HepG2 (cell line): ENCODE measurements around the gene GMEB2. TPM values are rescaled to one million over a fixed set of nuclear protein-coding genes. Genes with fewer than 3 reads are reported as not detected.

Experiments
- ATF4 ChIP-seq, 2 experiments: fragments of 450-650 bp in 1 of 2; sonication (generic) in 1 of 2; formaldehyde crosslinking; IDR thresholded peaks; 2 replicates each; pipeline versions ENCODE4 v1.5.0 to v1.8.0; 2020 to 2022; ENCODE audit warnings: mild to moderate bottlenecking in 1 of 2, missing genetic modification reagents in 1 of 2
- ATF6 ChIP-seq: sonication (generic); formaldehyde crosslinking; conservative IDR thresholded peaks from 2 replicates; pipeline ENCODE4 v1.4.0; 2020; ENCODE audit warnings: missing genetic modification reagents
- CEBPG ChIP-seq: IDR thresholded peaks from 2 replicates; pipeline ENCODE4 v1.6.1; 2016
- ELF1 ChIP-seq: sonication (generic); formaldehyde crosslinking; IDR thresholded peaks from 2 replicates; pipeline ENCODE4 v1.4.0; 2020; ENCODE audit warnings: missing genetic modification reagents
- ETV5 ChIP-seq: IDR thresholded peaks from 2 replicates; pipeline ENCODE4 v1.6.1; 2018; ENCODE audit warnings: missing biosample characterization, missing genetic modification reagents, inconsistent platforms, borderline replicate concordance
- FOXA1 ChIP-seq, 2 experiments: fragments of 450-650 bp in 1 of 2; sonication (generic) in 1 of 2; formaldehyde crosslinking in 1 of 2; IDR thresholded peaks; 2 replicates each; pipeline versions ENCODE4 v1.4.0 to v1.6.1; 2016 to 2020; ENCODE audit warnings: missing genetic modification reagents in 1 of 2
- FOXO1 ChIP-seq: sonication (generic); formaldehyde crosslinking; IDR thresholded peaks from 2 replicates; pipeline ENCODE4 v1.4.0; 2020; ENCODE audit warnings: missing genetic modification reagents
- HDAC2 ChIP-seq: sonication (generic); formaldehyde crosslinking; IDR thresholded peaks from 2 replicates; pipeline ENCODE4 v1.4.0; 2020; ENCODE audit warnings: missing genetic modification reagents
- KDM4B ChIP-seq: sonication (generic); formaldehyde crosslinking; IDR thresholded peaks from 2 replicates; pipeline ENCODE4 v1.4.0; 2020; ENCODE audit warnings: missing genetic modification reagents
- KLF15 ChIP-seq: sonication (generic); formaldehyde crosslinking; IDR thresholded peaks from 2 replicates; pipeline ENCODE4 v1.8.1; 2023; ENCODE audit warnings: borderline replicate concordance, mild to moderate bottlenecking, inconsistent platforms, missing genetic modification reagents, mixed read lengths
- MAF1 ChIP-seq: sonication (generic); formaldehyde crosslinking; IDR thresholded peaks from 2 replicates; pipeline ENCODE4 v1.5.0; 2020; ENCODE audit warnings: missing genetic modification reagents, borderline replicate concordance
- NCOR1 ChIP-seq: fragments of 200-600 bp; sonication (generic); IDR thresholded peaks from 2 replicates; pipeline ENCODE4 v1.7.0; 2017; ENCODE audit warnings: antibody characterized with exemption, low read length, borderline replicate concordance
- NR2F6 ChIP-seq, 2 experiments: IDR thresholded peaks; 2 replicates each; pipeline ENCODE4 v1.6.1; 2016; ENCODE audit warnings: antibody characterized with exemption in 1 of 2, mild to moderate bottlenecking in 1 of 2
- PCBP2 ChIP-seq: fragments of 200-400 bp; formaldehyde crosslinking; optimal IDR thresholded peaks from 2 replicates; pipeline ENCODE3; 2018; ENCODE audit warnings: low read length, low read depth; ENCODE audit not compliant: poor library complexity, severe bottlenecking
- POGK ChIP-seq: sonication (generic); formaldehyde crosslinking; conservative IDR thresholded peaks from 2 replicates; pipeline ENCODE4 v1.8.0; 2022; ENCODE audit warnings: mild to moderate bottlenecking, moderate library complexity, missing genetic modification reagents
- SNRNP70 ChIP-seq: fragments of 200-400 bp; formaldehyde crosslinking; IDR thresholded peaks from 2 replicates; pipeline ENCODE4 v1.6.1; 2017; ENCODE audit warnings: mild to moderate bottlenecking, low read depth, low read length, moderate library complexity
- SYNCRIP ChIP-seq: fragments of 200-400 bp; formaldehyde crosslinking; IDR thresholded peaks from 2 replicates; pipeline ENCODE4 v1.6.1; 2018; ENCODE audit warnings: mild to moderate bottlenecking, low read depth, low read length; ENCODE audit not compliant: insufficient read depth
- TAF1 ChIP-seq: sonication (generic); formaldehyde crosslinking; IDR thresholded peaks from 2 replicates; pipeline ENCODE4 v1.4.0; 2020; ENCODE audit warnings: missing genetic modification reagents
- WIZ ChIP-seq: sonication (generic); formaldehyde crosslinking; IDR thresholded peaks from 2 replicates; pipeline ENCODE4 v1.5.1; 2020; ENCODE audit warnings: mild to moderate bottlenecking, missing genetic modification reagents
- ZFP36L2 ChIP-seq: sonication (generic); formaldehyde crosslinking; IDR thresholded peaks from 2 replicates; pipeline ENCODE4 v1.4.0; 2020; ENCODE audit warnings: missing genetic modification reagents
- ZMAT5 ChIP-seq: sonication (generic); formaldehyde crosslinking; IDR thresholded peaks from 2 replicates; pipeline ENCODE4 v1.5.0; 2020; ENCODE audit warnings: mild to moderate bottlenecking, low read depth, missing genetic modification reagents, borderline replicate concordance
- ZNF136 ChIP-seq: sonication (generic); formaldehyde crosslinking; IDR thresholded peaks from 2 replicates; pipeline ENCODE4 v1.8.1; 2022; ENCODE audit warnings: low read depth, mild to moderate bottlenecking, moderate library complexity, missing genetic modification reagents
- ZNF331 ChIP-seq: sonication (generic); formaldehyde crosslinking; IDR thresholded peaks from 2 replicates; pipeline ENCODE4 v1.4.0; 2020; ENCODE audit warnings: missing genetic modification reagents
- ZNF839 ChIP-seq: sonication (generic); formaldehyde crosslinking; IDR thresholded peaks from 2 replicates; pipeline ENCODE4 v1.4.0; 2020; ENCODE audit warnings: missing genetic modification reagents, mild to moderate bottlenecking, borderline replicate concordance
- ZNF879 ChIP-seq: sonication (generic); formaldehyde crosslinking; IDR thresholded peaks from 2 replicates; pipeline ENCODE4 v1.8.1; 2023; ENCODE audit warnings: missing genetic modification reagents
- ZSCAN30 ChIP-seq: sonication (generic); formaldehyde crosslinking; IDR thresholded peaks from 2 replicates; pipeline ENCODE4 v1.5.0; 2020; ENCODE audit warnings: mild to moderate bottlenecking, missing genetic modification reagents
- polyA plus RNA-seq, 8 experiments: library from polyadenylated mRNA; depleted of rRNA in 3 of 8; stranded (reverse) in 7 of 8; unstranded in 1 of 8; fragments of >200 nt; fragmentation: Illumina TruSeq in 4 of 8; extraction: Trizol in 4 of 8; gene quantifications; 2 replicates each; pipeline versions ENCODE4 v1.2.1 to v1.2.3, GENCODE V29; 2011 to 2016; ENCODE audit warnings: low read depth in 4 of 8, missing spikeins in 1 of 8, mixed read lengths in 1 of 8; ENCODE audit not compliant: insufficient read depth in 1 of 8
- total RNA-seq, 5 experiments: library from RNA; depleted of rRNA; stranded (reverse); fragments of >200 nt; fragmentation: Illumina TruSeq; extraction: Trizol; gene quantifications; 2 replicates each; pipeline ENCODE4 v1.2.3, GENCODE V29; 2016; ENCODE audit warnings: low read depth in 1 of 5

The GMEB2 gene
- total and polyA plus RNA-seq, 2 of the 13 experiments (the other 11 are each of a cell fraction or from before 2014, with no cell fraction given): 10.6 to 12.4 TPM

GRCh38 chr20:63641792-63642523 is 15.1 kb upstream of the GMEB2 start (continued):
- TF ChIP-seq ATF4 (CRISPR knock-in tag; IDR thresholded peaks at IDR 0.05): no peak
- no peak for TF ChIP-seq ZNF839
- TF ChIP-seq TAF1 (CRISPR knock-in tag): peak; percentile 74
- no peak for TF ChIP-seq ZMAT5 (CRISPR knock-in tag)
- TF ChIP-seq WIZ (CRISPR knock-in tag): peak; percentile 75; the same call in 1 of the 2 replicates
- TF ChIP-seq ZNF331 (CRISPR knock-in tag): peak; percentile 81
- no peak for TF ChIP-seq NR2F6 (IDR thresholded peaks at IDR 0.05)
- peak; percentile 27; the same call in 1 of the 2 replicates for TF ChIP-seq NR2F6 (CRISPR knock-in tag; IDR thresholded peaks at IDR 0.05)
- peak; percentile 54; the same call in 1 of the 2 replicates for TF ChIP-seq ETV5
- no peak for TF ChIP-seq PCBP2
- TF ChIP-seq CEBPG (CRISPR knock-in tag): peak; percentile 23
- no peak for TF ChIP-seq ZNF879 (CRISPR knock-in tag)
- no peak for TF ChIP-seq FOXA1 (IDR thresholded peaks at IDR 0.05)
- TF ChIP-seq FOXA1 (CRISPR knock-in tag; IDR thresholded peaks at IDR 0.05): peak; percentile 48
- TF ChIP-seq MAF1 (CRISPR knock-in tag): no peak
- TF ChIP-seq ZFP36L2 (CRISPR knock-in tag): no peak; the same call in 1 of the 2 replicates
- TF ChIP-seq SYNCRIP: no peak
- peak; percentile 83 for TF ChIP-seq POGK (CRISPR knock-in tag)
- TF ChIP-seq ZNF136 (CRISPR knock-in tag): no peak
- TF ChIP-seq SNRNP70: no peak
- TF ChIP-seq ZSCAN30: no peak
- TF ChIP-seq ATF6: 0 out of 2 replicates have a peak, but pooled peaks have one; percentile 37
- peak; percentile 61; the same call in 1 of the 2 replicates for TF ChIP-seq HDAC2 (CRISPR knock-in tag)
- TF ChIP-seq NCOR1: no peak
- TF ChIP-seq ELF1 (CRISPR knock-in tag): 0 out of 2 replicates have a peak, but pooled peaks have one; percentile 10
- peak; percentile 71; the same call in 1 of the 2 replicates for TF ChIP-seq FOXO1
- peak; percentile 86; the same call in 1 of the 2 replicates for TF ChIP-seq KDM4B (CRISPR knock-in tag)
- no peak for TF ChIP-seq KLF15 (CRISPR knock-in tag)
